GM10248 (cell line): ENCODE results near the gene TELO2.

Source experiments
- CTCF ChIA-PET: fragments of 300-600 bp; sonication (Branson Sonifier 250); formaldehyde crosslinking; extraction: SDS; loops from one replicate; lab custom pipeline; 2021; ENCODE audit warnings: antibody characterized with exemption; lab: Yijun Ruan, JAX
- POLR2A ChIA-PET: fragments of 350-650 bp; sonication (Branson Sonifier 250); formaldehyde crosslinking; extraction: SDS; loops from one replicate; lab custom pipeline; 2020; ENCODE audit warnings: antibody characterized with exemption; lab: Yijun Ruan, JAX
- DNase-seq: peaks from one replicate; pipeline ENCODE4 v3.0.0; 2012; ENCODE audit errors: extremely low spot score
- CTCF ChIP-seq: IDR thresholded peaks from 2 replicates; pipeline ENCODE4 v1.5.1; 2012; ENCODE audit warnings: mild to moderate bottlenecking, low read depth; ENCODE audit errors: extremely low read depth, missing control alignments, control extremely low read depth

The TELO2 gene

GRCh38 chr16:1551166-1551565 lies 58.0 kb downstream of the TELO2 start:
- no peak for DNase-seq
- POLR2A ChIA-PET: no interaction called here
- no peak for TF ChIP-seq CTCF
- CTCF ChIA-PET: no interaction called here

DNA sequence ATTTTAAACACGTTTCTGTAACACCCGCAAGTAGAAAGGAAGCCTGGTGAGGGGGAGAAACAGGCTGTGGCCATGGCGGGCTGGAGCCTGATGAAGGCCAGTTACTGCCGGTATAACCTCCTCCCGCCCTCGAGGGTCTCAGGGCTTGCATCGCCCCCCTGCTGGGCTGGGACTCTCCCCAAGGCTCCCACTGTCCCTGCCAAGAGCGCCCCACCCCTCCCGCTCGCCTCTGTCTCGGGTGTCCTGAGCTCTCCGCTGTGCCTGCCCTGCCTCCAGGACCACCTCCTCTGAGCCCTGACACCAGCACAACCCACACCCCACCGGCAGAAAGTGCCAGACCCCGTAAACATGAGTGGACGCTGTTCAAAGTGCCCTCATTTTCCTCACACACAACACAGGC lies 59.0 kb downstream of the TELO2 start:
- DNase-seq: no peak
- TF ChIP-seq CTCF: no peak
- ChIA-PET POLR2A (no interaction called here), CTCF (no interaction called here)

- POLR2A ChIA-PET: no interaction called here
- no peak for TF ChIP-seq CTCF
- CTCF ChIA-PET: no interaction called here
- DNase-seq: no peak
These were observed 61.0 kb downstream of the TELO2 start for GRCh38 chr16:1553946-1554825.

DNA sequence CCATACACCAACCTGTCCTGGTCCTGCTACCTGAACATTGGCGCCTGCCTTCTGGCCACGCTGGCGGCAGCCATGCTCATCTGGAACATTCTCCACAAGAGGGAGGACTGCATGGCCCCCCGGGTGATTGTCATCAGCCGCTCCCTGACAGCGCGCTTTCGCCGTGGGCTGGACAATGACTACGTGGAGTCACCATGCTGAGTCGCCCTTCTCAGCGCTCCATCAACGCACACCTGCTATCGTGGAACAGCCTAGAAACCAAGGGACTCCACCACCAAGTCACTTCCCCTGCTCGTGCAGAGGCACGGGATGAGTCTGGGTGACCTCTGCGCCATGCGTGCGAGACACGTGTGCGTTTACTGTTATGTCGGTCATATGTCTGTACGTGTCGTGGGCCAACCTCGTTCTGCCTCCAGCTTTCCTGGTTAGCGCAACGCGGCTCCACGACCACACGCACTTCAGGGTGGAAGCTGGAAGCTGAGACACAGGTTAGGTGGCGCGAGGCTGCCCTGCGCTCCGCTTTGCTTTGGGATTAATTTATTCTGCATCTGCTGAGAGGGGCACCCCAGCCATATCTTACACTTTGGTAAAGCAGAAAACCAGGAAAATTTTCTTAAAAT lies 61.8 kb downstream of the TELO2 start:
- TF ChIP-seq CTCF: no peak
- POLR2A ChIA-PET: no interaction called here
- CTCF ChIA-PET: no interaction called here
- no peak for DNase-seq

DNA sequence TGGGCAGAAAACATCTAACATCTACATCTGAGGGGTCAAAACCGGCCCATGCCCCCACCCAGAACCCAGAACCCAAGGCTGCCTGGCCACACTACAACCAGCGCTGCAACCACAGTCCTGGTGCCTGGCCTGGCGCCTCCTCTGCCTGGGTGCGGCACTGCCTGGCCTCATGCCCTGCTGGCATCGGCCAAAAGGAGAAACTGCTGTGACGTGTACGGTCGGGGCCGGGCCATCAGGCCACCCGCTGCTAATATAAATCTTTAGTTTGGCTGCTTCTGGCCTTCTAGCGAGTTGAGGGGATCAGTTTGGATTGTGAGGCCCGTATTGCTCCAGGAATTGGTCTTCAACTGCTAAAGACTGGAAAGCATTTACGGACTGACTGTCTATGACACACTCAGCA lies 63.1 kb downstream of the TELO2 start:
- no peak for DNase-seq
- CTCF ChIA-PET: no interaction called here
- TF ChIP-seq CTCF: no peak
- POLR2A ChIA-PET: no interaction called here

GRCh38 chr16:1557074-1557473 lies 63.9 kb downstream of the TELO2 start:
- no peak for TF ChIP-seq CTCF
- DNase-seq: no peak
- ChIA-PET POLR2A (no interaction called here), CTCF (no interaction called here)
